ENCODE results near the gene ZNF273.
"Not testable (repeated sequence)": the region's sequence is repeated elsewhere in the genome, so short reads cannot be mapped to it uniquely, and the experiment has no call there.

Gene ZNF273

GRCh38 chr7:64902806-64903721 lies at the start of gene ZNF273:
ZNF273 (plus strand) TSS chr7:64903273; CDS start chr7:64903318, 45 bp downstream.
- DNase-seq (ENCODE audit: low read depth), result peak; percentile 84

GRCh38 chr7:64853679-64854078 lies 49.4 kb upstream of the ZNF273 start:
- no peak for DNase-seq (ENCODE audit: low read depth)

- DNase-seq (ENCODE audit: low read depth), result no peak
These were observed 48.1 kb upstream of the ZNF273 start for GRCh38 chr7:64854969-64855368.

DNA sequence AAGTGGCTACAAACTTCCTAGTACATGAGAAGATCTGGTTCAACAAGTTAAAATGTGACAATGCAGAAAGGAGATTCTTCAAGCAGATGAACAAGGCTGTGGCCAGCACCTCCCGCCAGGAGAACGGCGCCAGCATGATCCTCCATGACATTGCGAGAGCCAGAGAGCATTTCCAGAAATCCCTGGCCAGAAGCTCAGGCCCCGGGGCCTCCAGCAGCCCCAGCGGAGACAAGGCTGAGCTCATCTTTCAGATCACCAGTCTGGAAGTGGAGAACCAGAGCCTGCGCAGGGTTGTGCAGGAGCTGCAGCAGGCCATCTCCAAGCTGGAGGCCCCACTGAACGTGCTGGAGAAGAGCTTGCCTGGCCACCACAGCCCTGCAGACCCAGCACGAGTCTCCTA lies 40.1 kb upstream of the ZNF273 start:
- no peak for DNase-seq (ENCODE audit: low read depth)

DNA sequence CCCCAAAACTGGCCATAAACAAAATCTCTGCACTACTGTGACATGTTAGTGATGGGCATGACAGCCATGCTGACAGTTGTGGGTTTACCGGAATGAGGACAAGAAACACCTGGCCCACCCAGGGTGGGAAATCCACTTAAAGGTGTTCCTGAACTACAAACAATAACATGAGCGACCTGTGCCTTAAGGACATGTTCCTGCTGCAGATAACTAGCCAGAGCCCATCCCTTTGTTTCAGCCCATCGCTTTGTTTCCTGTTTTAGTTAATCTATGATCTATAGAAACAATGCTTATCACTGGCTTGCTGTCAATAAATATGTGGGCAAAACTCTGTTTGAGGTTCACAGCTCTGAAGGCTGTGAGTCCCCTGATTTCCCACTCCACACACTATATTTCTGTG lies 39.5 kb upstream of the ZNF273 start:
- DNase-seq (ENCODE audit: low read depth), result not testable (repeated sequence)

DNA sequence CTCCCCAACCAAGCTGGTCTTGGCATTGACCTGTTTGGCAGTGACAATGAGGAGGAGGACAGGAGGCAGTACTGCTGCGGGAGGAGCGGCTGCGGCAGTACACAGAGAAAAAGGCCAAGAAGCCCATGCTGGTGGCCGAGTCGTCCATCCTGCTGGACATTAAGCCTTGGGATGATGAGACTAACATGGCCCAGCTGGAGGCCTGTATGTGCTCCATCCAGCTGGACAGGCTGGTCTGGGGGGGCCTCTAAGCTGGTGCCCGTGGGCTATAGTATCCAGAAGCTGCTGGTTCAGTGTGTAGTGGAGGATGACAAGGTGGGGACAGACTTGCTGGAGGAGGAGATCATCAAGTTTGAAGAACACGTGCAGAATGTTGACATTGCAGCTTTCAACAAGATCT lies 39.1 kb upstream of the ZNF273 start:
- DNase-seq (ENCODE audit: low read depth), result no peak

DNA sequence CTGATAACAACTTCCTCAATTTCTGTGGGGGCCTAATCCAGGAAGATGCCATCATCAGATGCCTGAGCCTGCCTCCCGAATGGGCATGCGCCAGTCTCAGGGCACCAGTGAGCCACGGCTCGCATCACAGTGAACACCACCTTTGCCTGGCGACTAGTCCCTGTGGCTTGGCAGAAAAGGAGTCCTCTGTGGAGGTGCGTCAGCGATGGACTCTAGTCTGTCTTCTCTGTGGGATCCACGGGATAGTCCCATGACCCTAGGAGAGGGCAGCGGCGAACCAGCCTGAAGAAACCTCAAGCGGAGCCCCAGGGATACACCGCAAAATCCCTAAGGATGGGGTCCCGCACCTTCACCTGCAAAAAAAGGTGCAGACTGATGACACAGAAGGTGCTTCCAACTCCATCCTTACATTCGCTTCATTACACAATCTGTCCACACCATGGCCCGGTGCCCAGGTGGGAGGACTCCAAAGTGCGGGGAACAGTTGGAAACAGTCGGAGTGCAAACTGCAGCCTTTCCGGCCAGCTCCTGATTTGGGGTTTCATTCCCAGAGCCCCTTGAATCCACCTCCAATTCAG lies 35.1 kb upstream of the ZNF273 start:
- DNase-seq (ENCODE audit: low read depth), result no peak

DNA sequence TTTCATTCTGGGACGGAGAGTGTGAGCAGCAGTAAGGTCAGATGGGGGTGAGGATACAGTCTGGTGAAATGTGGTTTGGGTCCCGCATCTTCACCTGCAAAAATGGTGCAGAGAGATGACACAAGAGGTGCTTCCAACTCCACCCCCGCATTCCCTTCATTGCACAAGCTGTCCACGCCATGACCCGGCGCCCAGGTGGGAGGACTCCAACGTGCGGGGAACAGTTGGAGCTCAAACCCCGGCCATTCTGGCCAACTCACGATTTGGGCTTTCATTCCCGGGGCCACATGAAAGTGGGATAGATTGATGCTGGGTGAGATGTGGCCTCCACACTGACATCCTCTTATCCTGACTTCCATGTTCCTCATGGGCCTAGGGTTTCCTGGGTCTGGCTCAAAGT lies 34.6 kb upstream of the ZNF273 start:
- DNase-seq (ENCODE audit: low read depth), result no peak

- DNase-seq (ENCODE audit: low read depth), result no peak
These were observed 33.9 kb upstream of the ZNF273 start for GRCh38 chr7:64869121-64869725.

GRCh38 chr7:64869912-64870562 lies 33.0 kb upstream of the ZNF273 start:
- no peak for DNase-seq (ENCODE audit: low read depth)

DNA sequence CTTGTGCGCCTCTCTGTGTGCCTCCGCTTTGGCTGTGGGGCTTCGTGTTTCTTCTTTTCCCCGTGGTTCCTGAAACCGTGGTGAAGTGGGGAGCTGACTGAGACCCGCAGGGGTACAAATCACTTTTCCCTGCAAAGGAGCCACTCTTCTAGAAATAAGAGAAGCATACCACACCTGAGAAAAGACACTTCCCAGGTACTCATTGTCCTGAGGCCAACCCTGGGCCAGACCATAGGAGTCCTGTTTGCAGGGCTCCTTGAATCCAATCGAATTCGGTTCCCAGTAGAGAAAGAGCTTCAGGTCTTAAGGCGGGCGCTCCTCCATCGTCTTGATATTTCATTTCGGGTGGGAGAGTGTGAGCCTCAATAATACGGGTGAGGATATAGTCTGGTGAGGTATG lies 32.4 kb upstream of the ZNF273 start:
- DNase-seq (ENCODE audit: low read depth), result no peak

- DNase-seq (ENCODE audit: low read depth), result no peak
These were observed 31.3 kb upstream of the ZNF273 start for GRCh38 chr7:64871761-64872160.

DNA sequence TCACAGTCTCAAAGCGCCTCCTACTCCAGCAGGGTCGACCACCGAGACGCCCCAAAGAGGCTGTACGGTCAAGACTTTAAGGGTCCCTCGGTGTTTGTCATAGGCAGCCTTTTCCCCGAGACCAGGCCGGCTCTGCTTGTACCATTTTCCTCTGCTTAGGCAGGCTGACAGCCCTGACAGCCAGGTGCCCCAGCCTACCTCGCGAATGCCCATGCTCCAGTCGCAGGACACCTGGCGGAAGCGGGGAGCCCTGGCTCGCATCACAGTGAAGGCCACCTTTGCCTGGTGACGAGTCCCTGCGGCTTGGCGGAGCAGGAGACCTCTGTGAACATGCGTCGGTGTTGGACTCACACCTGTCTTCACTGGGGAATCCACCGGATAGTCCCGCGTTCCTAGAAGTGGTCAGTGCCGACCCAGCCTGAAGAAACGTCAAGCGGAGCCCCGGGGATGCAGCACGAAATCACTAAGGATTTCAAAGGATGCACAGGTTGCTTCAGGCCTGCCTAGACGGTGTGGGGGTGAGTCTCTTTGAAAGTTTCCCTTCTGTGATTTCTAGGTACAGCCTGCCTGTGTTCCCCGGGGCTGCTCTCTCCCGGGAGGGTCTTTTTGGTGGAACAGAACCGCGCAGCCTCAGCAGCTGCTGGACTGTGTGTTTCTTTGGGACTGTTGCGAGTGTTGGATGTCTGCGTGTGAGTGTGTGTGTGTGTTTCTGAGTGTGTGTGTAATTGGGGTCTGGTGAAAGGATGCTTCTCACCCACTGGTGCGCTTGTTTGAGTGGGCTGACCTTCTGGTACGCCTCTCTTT lies 30.5 kb upstream of the ZNF273 start:
- DNase-seq (ENCODE audit: low read depth), result no peak

- no peak for DNase-seq (ENCODE audit: low read depth)
These were observed 29.9 kb upstream of the ZNF273 start for GRCh38 chr7:64873155-64873500.

- DNase-seq (ENCODE audit: low read depth), result no peak
These were observed 29.6 kb upstream of the ZNF273 start for GRCh38 chr7:64873517-64873916.

DNA sequence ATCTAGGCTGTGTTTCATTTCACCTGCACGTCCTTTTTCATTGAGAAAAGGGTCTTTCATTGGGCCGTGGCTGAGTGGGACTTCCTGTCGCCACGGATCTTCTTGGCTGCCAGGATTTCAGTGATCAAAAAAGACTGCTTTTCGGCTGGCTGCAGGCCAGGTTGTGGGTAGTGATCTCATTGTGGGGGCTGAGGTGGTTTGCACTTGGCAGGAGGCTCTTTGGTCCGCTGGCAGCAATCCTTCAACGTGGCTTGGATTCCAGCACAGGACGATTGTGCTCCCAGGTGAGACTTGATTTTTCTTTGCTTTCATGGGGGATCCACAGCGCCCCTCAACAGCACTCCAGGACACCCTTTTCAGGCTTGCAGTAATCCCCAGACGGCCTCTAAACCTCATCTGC lies 29.0 kb upstream of the ZNF273 start:
- DNase-seq (ENCODE audit: low read depth), result no peak

GRCh38 chr7:64874562-64875250 lies 28.4 kb upstream of the ZNF273 start:
- DNase-seq (ENCODE audit: low read depth), result no peak

DNA sequence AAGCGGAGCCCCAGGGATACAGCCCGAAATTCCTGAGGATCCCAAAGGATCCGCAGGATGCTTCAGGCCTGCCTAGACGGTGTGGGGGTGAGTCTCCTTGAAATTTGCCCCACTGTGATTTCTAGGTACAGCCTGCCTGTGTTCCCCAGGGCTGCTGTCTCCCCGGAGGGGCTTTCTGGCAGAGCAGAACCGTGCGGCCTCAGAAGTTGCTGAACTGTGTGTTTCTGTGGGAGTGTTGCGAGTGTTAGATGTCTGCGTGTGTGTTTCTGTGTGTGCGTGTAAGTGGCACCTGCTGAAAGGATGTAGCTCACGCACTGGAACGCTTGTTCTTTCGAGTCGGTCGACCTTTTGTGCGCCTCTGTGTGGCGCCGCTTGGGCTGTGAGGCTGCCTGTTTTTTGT lies 27.8 kb upstream of the ZNF273 start:
- DNase-seq (ENCODE audit: low read depth), result no peak

- DNase-seq (ENCODE audit: low read depth), result no peak
These were observed 27.2 kb upstream of the ZNF273 start for GRCh38 chr7:64875658-64876406.

Measured in stimulated activated CD8-positive, alpha-beta memory T cell treated with anti-CD3 and anti-CD28 coated beads, Interleukin-7, amount 100 ng/mL, for 24 hours (primary cell).